ENCODE data around the gene GSE1. TPM values are rescaled to one million over a fixed set of nuclear protein-coding genes. Genes with fewer than 3 reads are reported as not detected.

The GSE1 gene
- total and polyA plus RNA-seq, 2 experiments from 2014 or later = 27.9 to 43.5 TPM

GRCh38 chr16:85648070-85648714, 35.1 kb downstream of the GSE1 start:
- peaks cover 25% of the 10 kb centered on the region for H3K4me1 ChIP-seq (ENCODE audit: insufficient read depth)
- peaks cover 92% of the 10 kb centered on the region for H4K20me1 ChIP-seq (ENCODE audit: insufficient read depth, poor library complexity, severe bottlenecking)

GRCh38 chr16:85648805-85649204, 35.7 kb downstream of the GSE1 start:
- H3K4me3 ChIP-seq = no peak overlapping the region
- H3K36me3 ChIP-seq (replicated peaks; ENCODE audit: insufficient read depth, low read depth) = no peaks in the 10 kb centered on the region
- no peak overlapping the region for H2AFZ ChIP-seq
- H3K79me2 ChIP-seq = peaks cover 41% of the 10 kb centered on the region
- peaks cover 92% of the 10 kb centered on the region for H4K20me1 ChIP-seq (ENCODE audit: insufficient read depth, poor library complexity, severe bottlenecking)
- no peaks in the 10 kb centered on the region for H3K27me3 ChIP-seq
- WGBS (ENCODE audit: low lambda C conversion rate, missing lambda C conversion rate) = 74% methylated on average over 10 of the region's 14 CpGs
- no peak for TF ChIP-seq EZH2 (IDR thresholded peaks at IDR 0.05; ENCODE audit: borderline replicate concordance)
- no peak for TF ChIP-seq CTCF (IDR thresholded peaks at IDR 0.05; ENCODE audit: poor library complexity)
- no peak for TF ChIP-seq EZH2phosphoT487 (IDR thresholded peaks at IDR 0.05; ENCODE audit: low read depth, severe bottlenecking, unreplicated experiment)
- no peaks in the 10 kb centered on the region for H3K9me3 ChIP-seq (ENCODE audit: low read depth)
- no peak overlapping the region for H3K27ac ChIP-seq
- peaks cover 25% of the 10 kb centered on the region for H3K4me1 ChIP-seq (ENCODE audit: insufficient read depth)
- DNase-seq (ENCODE audit: low spot score) = no peak
- no peaks in the 10 kb centered on the region for H3K9me2 ChIP-seq (replicated peaks; ENCODE audit: insufficient read depth)
- H3K4me2 ChIP-seq = no peak overlapping the region

More at GRCh38 chr16:85648070-85648714, 35.1 kb downstream of the GSE1 start:
- no peak overlapping the region for H3K4me3 ChIP-seq
- TF ChIP-seq EZH2 (IDR thresholded peaks at IDR 0.05; ENCODE audit: borderline replicate concordance) (no peak), EZH2phosphoT487 (IDR thresholded peaks at IDR 0.05; ENCODE audit: low read depth, severe bottlenecking, unreplicated experiment) (no peak), CTCF (IDR thresholded peaks at IDR 0.05; ENCODE audit: poor library complexity) (no peak)
- H3K27ac ChIP-seq = no peak overlapping the region
- no peak overlapping the region for H2AFZ ChIP-seq
- no peaks in the 10 kb centered on the region for H3K9me3 ChIP-seq (ENCODE audit: low read depth)
- no peaks in the 10 kb centered on the region for H3K9me2 ChIP-seq (replicated peaks; ENCODE audit: insufficient read depth)
- no peaks in the 10 kb centered on the region for H3K27me3 ChIP-seq
- H3K79me2 ChIP-seq = peaks cover 47% of the 10 kb centered on the region
- H3K4me2 ChIP-seq = no peak overlapping the region
- no peaks in the 10 kb centered on the region for H3K36me3 ChIP-seq (replicated peaks; ENCODE audit: insufficient read depth, low read depth)
- no peak for DNase-seq (ENCODE audit: low spot score)
- WGBS (ENCODE audit: low lambda C conversion rate, missing lambda C conversion rate) = 92% methylated on average over 24 of the region's 26 CpGs

- TF ChIP-seq EZH2phosphoT487 (IDR thresholded peaks at IDR 0.05; ENCODE audit: low read depth, severe bottlenecking, unreplicated experiment) = no peak
- no peak for TF ChIP-seq EZH2 (IDR thresholded peaks at IDR 0.05; ENCODE audit: borderline replicate concordance)
- TF ChIP-seq CTCF (IDR thresholded peaks at IDR 0.05; ENCODE audit: poor library complexity) = no peak
- H3K27ac ChIP-seq = no peak overlapping the region
Measured at GRCh38 chr16:85649411-85650134, 36.5 kb downstream of the GSE1 start.

More at GRCh38 chr16:85649411-85650134, 36.5 kb downstream of the GSE1 start:
- H4K20me1 ChIP-seq (ENCODE audit: insufficient read depth, poor library complexity, severe bottlenecking) = peaks cover 86% of the 10 kb centered on the region
- DNase-seq (ENCODE audit: low spot score) = no peak
- H3K9me2 ChIP-seq (replicated peaks; ENCODE audit: insufficient read depth) = no peaks in the 10 kb centered on the region
- WGBS (ENCODE audit: low lambda C conversion rate, missing lambda C conversion rate) = 89% methylated on average over 15 of the region's 16 CpGs
- no peak overlapping the region for H3K4me3 ChIP-seq
- H3K4me1 ChIP-seq (ENCODE audit: insufficient read depth) = peaks cover 25% of the 10 kb centered on the region
- H3K36me3 ChIP-seq (replicated peaks; ENCODE audit: insufficient read depth, low read depth) = no peaks in the 10 kb centered on the region
- H3K4me2 ChIP-seq = no peak overlapping the region
- peaks cover 33% of the 10 kb centered on the region for H3K79me2 ChIP-seq
- H3K27me3 ChIP-seq = no peaks in the 10 kb centered on the region
- no peak overlapping the region for H2AFZ ChIP-seq
- H3K9me3 ChIP-seq (ENCODE audit: low read depth) = no peaks in the 10 kb centered on the region
